Measurements from ENCODE around the gene SLC45A2.
"Not testable (repeated sequence)": the region's sequence is repeated elsewhere in the genome, so short reads cannot be mapped to it uniquely, and the experiment has no call there.

Gene SLC45A2

GRCh38 chr5:33969572-33970452, 14.7 kb downstream of the SLC45A2 start:
- H3K4me3 ChIP-seq (ENCODE audit: low read depth, low read length), result no peak overlapping the region

DNA sequence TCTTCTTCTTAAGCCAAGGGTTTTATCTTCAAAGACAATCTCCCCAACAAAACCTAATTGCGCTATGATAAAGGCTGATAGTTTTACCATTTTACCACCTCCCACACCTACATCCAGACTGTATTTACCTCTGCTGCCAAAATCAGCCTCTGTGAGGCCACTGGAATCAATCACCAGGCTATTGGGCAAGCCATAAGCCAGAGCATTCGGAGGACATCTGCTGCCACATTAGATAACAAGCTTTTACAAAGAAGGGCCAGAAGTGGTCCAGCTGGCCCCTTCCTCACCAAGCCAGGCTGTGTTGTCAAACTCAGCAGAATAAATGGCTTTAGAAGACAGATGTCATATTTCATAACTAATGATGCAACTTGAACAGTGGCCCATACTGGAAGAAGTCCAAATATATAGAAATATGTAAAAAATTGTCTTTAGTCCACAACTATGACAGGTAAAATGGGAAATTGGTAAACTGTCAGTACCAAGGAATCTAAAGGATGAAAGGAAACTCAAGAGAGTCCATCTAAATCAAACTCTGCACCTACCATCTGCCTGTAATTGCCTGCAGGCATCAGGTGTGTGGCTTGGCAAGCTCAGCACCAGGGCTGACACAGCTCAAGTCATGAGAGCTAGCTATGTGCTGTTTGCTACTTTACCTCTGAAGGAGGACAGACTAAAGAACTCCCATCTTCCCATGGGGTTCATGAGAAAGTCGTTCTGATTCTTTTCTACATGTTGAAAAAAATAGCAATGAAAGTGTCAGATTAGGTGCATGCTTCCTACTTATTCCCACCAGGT, 16.1 kb downstream of the SLC45A2 start:
- no peak overlapping the region for H3K4me3 ChIP-seq (ENCODE audit: low read depth, low read length)

DNA sequence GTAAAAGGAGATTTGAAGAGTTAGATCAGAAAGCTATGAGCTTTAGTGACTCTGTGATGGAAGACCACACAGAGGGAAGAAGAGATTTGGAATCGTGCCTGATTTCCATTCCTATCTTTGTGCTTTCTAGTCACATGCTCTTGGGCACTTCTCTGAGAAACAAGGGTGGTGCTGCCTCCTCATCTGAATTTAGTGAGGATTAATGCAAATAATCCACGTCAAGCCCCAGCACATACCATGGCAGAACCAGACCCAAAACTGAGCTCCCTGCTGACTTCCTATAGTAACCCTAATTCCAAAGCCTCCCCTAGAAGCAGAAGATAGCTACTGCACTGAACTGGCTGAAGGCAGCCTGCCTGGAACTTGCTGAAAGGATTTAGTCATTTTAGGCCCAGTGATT, 17.7 kb downstream of the SLC45A2 start:
- no peak overlapping the region for H3K4me3 ChIP-seq (ENCODE audit: low read depth, low read length)

DNA sequence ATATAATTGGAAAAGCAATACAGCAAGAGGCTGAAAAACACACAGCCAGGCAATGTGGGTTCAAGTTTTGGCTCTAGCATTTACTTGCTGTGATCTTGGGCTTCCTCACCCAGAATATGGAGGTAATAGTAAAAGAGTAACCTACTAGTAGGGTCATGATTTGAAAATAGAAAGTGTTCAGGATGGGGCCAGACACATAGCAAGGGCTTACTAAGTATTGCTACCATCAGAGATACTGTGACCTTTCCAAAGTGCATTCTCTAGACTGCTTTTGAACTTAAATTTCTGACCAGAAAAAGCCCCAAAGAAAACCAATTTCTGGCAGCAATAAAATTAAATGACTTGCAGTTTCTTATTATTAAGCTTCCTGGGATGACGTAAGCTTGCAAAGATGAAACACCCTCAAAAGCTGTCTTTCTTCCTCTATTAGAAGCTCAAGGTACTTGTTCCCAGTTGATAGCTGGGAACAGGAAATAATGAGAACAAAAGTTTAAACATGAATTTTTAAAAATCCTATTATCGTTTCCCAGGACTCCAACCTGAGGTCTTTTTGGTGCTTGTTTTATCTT, 20.3 kb downstream of the SLC45A2 start:
- no peak overlapping the region for H3K4me3 ChIP-seq (ENCODE audit: low read depth, low read length)

- H3K4me3 ChIP-seq (ENCODE audit: low read depth, low read length), result no peak overlapping the region
These were observed 26.3 kb downstream of the SLC45A2 start for GRCh38 chr5:33958176-33958575.

GRCh38 chr5:33957577-33958150, 26.8 kb downstream of the SLC45A2 start:
- no peak overlapping the region for H3K4me3 ChIP-seq (ENCODE audit: low read depth, low read length)

DNA sequence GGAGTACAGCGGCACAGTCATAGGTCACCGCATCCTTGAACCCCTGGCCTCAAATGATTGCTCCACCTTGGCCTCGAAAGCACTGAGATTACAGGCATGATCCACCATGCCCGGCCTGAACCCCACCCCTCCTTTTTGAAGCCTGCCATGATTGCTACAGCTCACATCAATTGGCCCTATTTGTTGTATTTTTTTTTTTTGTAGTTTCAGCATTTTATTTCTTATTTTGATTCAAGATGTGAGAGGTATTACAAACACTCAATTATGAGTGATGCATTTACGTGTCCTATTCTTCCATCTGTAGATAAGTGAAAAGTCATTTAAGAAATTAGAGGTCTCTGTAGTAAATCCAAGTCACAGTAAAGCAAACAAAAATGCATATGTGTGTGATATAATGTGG, 32.3 kb downstream of the SLC45A2 start:
- H3K4me3 ChIP-seq (ENCODE audit: low read depth, low read length), result not testable (repeated sequence)

- no peak overlapping the region for H3K4me3 ChIP-seq (ENCODE audit: low read depth, low read length)
These were observed 39.9 kb downstream of the SLC45A2 start for GRCh38 chr5:33944543-33945132.

DNA sequence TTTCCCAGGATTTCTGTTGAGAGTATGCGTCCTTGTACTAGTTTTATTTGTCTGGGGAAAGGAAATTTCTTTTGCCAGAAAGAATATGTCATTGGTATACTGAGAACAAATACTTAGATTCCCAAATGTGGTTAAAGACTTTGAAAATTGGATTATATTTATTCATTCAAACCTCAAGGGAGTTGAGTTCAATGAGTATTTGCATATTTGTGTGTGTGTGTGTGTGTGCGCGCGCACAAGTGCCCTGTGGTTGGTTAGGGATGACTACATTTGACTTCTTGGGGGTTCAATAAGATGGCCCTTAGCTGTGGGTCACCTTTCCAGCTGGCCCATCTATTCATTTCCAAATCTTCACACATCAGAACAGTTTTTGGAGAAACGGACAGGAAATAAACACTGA, 43.4 kb downstream of the SLC45A2 start:
- H3K4me3 ChIP-seq (ENCODE audit: low read depth, low read length), result no peak overlapping the region

- no peak overlapping the region for H3K4me3 ChIP-seq (ENCODE audit: low read depth, low read length)
These were observed 44.8 kb downstream of the SLC45A2 start for GRCh38 chr5:33939556-33940262.

DNA sequence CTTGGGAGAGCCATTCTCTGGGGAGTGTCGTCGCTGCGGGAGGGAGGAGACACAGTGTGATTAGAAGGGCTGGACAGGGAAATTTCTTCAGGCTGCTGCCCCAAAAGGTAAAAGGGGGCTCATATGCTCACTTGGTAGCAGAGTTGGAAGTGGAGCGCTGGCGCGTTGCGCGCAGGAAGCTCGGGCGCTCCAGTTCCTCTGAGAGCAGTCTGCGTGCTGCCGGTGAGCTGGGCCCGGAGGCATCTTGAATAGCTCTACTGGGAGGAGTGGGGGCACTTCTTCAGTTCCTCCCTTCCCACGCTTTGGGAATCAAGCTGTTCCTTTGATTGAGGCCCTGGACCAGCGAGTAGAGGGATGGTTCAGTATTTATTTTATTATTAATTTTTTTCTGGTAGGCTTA, 45.6 kb downstream of the SLC45A2 start:
- H3K4me3 ChIP-seq (ENCODE audit: low read depth, low read length), result no peak overlapping the region

DNA sequence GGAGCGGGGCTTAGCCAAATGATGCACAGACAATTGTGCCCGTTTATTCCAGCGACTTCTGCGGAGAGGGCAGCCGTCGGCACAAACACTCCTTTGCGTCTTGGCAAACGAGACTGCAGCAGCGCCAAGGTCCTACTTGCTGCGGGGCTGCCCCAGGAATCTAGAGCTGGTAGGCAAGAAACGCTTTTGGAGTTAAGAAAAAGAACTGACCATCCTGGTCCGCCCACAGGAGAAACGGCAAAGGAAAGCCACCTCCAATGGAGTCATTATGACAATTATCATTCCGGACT, 46.0 kb downstream of the SLC45A2 start:
- H3K4me3 ChIP-seq (ENCODE audit: low read depth, low read length), result no peak overlapping the region

DNA sequence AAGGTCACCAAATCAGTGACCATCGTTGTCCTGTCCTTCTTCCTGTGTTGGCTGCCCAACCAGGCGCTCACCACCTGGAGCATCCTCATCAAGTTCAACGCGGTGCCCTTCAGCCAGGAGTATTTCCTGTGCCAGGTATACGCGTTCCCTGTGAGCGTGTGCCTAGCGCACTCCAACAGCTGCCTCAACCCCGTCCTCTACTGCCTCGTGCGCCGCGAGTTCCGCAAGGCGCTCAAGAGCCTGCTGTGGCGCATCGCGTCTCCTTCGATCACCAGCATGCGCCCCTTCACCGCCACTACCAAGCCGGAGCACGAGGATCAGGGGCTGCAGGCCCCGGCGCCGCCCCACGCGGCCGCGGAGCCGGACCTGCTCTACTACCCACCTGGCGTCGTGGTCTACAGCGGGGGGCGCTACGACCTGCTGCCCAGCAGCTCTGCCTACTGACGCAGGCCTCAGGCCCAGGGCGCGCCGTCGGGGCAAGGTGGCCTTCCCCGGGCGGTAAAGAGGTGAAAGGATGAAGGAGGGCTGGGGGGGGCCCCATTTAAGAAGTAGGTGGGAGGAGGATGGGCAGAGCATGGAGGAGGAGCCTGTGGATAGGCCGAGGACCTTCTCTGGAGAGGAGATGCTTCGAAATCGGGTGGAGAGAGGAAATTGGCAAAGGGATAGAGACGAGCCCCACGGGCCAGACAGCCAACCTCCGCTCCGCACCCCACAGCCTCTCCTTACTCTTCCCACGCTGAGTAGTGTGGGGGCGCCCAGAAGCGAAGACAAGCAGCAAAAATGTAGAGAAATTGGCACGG, 46.6 kb downstream of the SLC45A2 start:
- H3K4me3 ChIP-seq (ENCODE audit: low read depth, low read length), result no peak overlapping the region

GRCh38 chr5:33937017-33937706, 47.3 kb downstream of the SLC45A2 start:
- H3K4me3 ChIP-seq (ENCODE audit: low read depth, low read length), result no peak overlapping the region

GRCh38 chr5:33936381-33937016, 48.0 kb downstream of the SLC45A2 start, which contains the start of gene RXFP3:
Gene RXFP3, plus strand, starts transcription at chr5:33936386. Its CDS starts 355 bp downstream, at chr5:33936741.
- H3K4me3 ChIP-seq (ENCODE audit: low read depth, low read length), result peak within 1 kb of the TSS; percentile 60

- H3K4me3 ChIP-seq (ENCODE audit: low read depth, low read length), result peak overlapping the region; percentile 60
These were observed 48.5 kb downstream of the SLC45A2 start for GRCh38 chr5:33936004-33936380.

- no peak overlapping the region for H3K4me3 ChIP-seq (ENCODE audit: low read depth, low read length)
These were observed 50.3 kb downstream of the SLC45A2 start for GRCh38 chr5:33934176-33934575.

GRCh38 chr5:33933723-33934169, 50.7 kb downstream of the SLC45A2 start:
- no peak overlapping the region for H3K4me3 ChIP-seq (ENCODE audit: low read depth, low read length)

- H3K4me3 ChIP-seq (ENCODE audit: low read depth, low read length), result no peak overlapping the region
These were observed 53.4 kb downstream of the SLC45A2 start for GRCh38 chr5:33931136-33931535.

Data from iPS-11a (cell line).